Neural crest cell (in vitro differentiated cells): ENCODE results near the gene VAPA. TPM values are rescaled to one million over a fixed set of nuclear protein-coding genes. Genes with fewer than 3 reads are reported as not detected.
A peak's percentile ranks its signal among the peaks of the same experiment; 100 is the strongest.

Experiments
- DNase-seq: peaks from one replicate; pipeline ENCODE4 v3.0.0; 2021; ENCODE audit warnings: low read depth, mixed read lengths, low spot score
- H3K27ac Mint-ChIP-seq: one replicate; pipeline ENCODE4 v1.8.0; 2021; ENCODE audit warnings: mild to moderate bottlenecking, mixed read lengths; ENCODE audit not compliant: unreplicated experiment
- H3K27me3 Mint-ChIP-seq: 2 replicates; pipeline ENCODE4 v1.8.0; 2021; ENCODE audit warnings: low read depth, mild to moderate bottlenecking, mixed read lengths
- H3K36me3 Mint-ChIP-seq: 2 replicates; pipeline ENCODE4 v1.8.0; 2021; ENCODE audit warnings: low read depth, mild to moderate bottlenecking, mixed read lengths
- H3K4me1 Mint-ChIP-seq: 2 replicates; pipeline ENCODE4 v1.8.0; 2021; ENCODE audit warnings: mixed read lengths
- H3K4me3 Mint-ChIP-seq: one replicate; pipeline ENCODE4 v1.8.0; 2021; ENCODE audit warnings: mild to moderate bottlenecking, mixed read lengths
- H3K9me3 Mint-ChIP-seq: 2 replicates; pipeline ENCODE4 v1.8.0; 2021; ENCODE audit warnings: mixed read lengths
- CTCF ChIP-seq: fragments of 200-600 bp; sonication (generic); conservative IDR thresholded peaks from 2 replicates; pipeline ENCODE4 v1.5.0; 2021; ENCODE audit warnings: antibody characterized with exemption, mild to moderate bottlenecking
- total RNA-seq: library from RNA; stranded (reverse); gene quantifications from 2 replicates; pipeline ENCODE4 v1.2.1, GENCODE V29; 2021

Gene VAPA
- total RNA-seq, 1 donor from 2014 or later: 125 TPM

DNA sequence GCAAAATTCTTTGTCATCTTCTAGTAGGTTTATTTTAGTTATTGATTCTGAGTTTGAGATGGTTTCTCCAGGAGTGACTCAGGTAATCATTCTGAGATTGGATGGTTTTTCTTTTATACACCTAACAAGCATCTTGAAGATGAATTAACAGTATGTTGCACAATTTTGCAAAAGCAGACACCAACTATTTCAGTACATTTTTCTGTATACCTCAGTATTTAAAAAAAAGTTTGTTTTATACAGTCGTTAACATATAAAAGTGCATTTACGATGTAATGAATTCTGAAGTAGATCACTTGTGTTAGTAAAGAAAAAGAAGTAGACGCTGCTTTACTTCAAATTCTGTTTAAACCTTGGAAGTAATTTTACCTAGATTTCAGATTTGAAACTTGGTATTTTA lies 3.0 kb downstream of the VAPA start:
- Mint-ChIP-seq H3K36me3 (no peaks in the 10 kb centered on the region), H3K4me3 (peak overlapping the region; percentile 92), H3K4me1 (peaks cover 24% of the 10 kb centered on the region), H3K27ac (no peak overlapping the region), H3K9me3 (no peaks in the 10 kb centered on the region), H3K27me3 (no peaks in the 10 kb centered on the region)
- no peak for TF ChIP-seq CTCF
- DNase-seq: no peak

DNA sequence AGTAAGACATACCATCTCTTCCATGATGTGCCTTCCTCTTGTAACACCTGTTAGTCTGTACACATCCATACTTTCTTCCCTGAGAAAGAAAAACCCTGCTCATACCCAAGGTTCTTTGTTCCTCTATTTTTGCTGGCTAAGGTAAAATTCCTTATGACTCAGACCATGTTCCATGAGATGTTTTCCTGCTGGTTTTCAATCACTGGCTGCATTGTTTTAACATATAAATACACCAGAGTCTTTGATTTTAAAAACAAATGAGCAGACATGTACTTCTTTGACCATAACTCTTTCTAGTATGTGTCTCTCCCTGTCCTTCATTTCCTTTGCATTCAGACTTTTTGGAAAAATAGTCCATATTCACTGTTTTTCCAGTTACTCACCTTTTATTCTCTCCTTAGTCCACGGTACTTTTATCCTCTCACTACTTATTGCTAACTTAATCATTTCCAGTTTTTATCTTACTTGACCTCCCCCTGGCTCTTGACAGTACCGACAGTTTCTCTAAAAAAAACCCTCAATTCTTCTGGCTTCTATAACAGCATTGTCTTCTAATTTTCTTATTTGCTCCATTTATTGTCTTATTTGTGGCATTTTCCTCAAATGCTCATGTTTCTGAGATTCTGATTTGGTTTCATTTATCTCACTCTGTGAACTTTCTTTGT lies 4.3 kb downstream of the VAPA start:
- no peak overlapping the region for H3K27ac Mint-ChIP-seq
- H3K4me3 Mint-ChIP-seq: no peak overlapping the region
- H3K4me1 Mint-ChIP-seq: peaks cover 23% of the 10 kb centered on the region
- no peaks in the 10 kb centered on the region for H3K9me3 Mint-ChIP-seq
- H3K27me3 Mint-ChIP-seq: no peaks in the 10 kb centered on the region
- TF ChIP-seq CTCF: no peak
- no peaks in the 10 kb centered on the region for H3K36me3 Mint-ChIP-seq
- DNase-seq: no peak

DNA sequence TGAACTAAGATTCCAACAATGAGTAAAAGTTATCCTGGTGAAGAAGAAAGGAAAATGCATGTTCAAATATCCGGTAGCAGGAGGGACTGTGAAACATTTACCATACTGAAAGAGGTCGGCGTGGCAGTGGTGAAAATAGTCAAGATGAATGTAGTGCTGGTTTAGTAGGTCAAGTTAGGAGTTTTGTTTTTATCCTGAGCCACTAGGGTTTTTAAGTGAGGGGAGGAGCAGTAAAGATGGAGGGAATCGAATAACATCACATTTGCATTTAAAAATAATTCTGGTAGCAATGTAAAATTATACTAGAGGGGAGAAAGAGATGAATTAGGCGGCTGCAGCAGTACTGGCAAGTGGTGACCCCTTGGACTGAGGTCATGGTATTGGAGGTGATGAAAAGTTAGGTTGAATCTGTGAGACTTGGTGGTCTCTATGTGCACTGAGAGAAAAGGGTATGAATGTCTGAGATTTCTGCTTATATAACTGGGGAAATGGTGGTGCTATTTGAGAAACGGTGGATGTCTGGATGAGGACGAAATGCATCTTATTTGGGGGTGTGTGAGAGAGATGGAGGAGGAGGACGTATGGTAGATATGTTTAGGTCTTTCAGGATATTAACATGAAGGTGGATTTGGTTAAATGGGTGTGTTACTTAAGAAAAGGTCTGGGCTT lies 5.9 kb downstream of the VAPA start:
- Mint-ChIP-seq H3K4me3 (no peak overlapping the region), H3K4me1 (peaks cover 26% of the 10 kb centered on the region), H3K27me3 (no peaks in the 10 kb centered on the region), H3K27ac (no peak overlapping the region), H3K9me3 (no peaks in the 10 kb centered on the region), H3K36me3 (no peaks in the 10 kb centered on the region)
- no peak for DNase-seq
- no peak for TF ChIP-seq CTCF

- peaks cover 38% of the 10 kb centered on the region for H3K4me1 Mint-ChIP-seq
- H3K27ac Mint-ChIP-seq: no peak overlapping the region
- no peaks in the 10 kb centered on the region for H3K27me3 Mint-ChIP-seq
- no peaks in the 10 kb centered on the region for H3K9me3 Mint-ChIP-seq
- no peak for TF ChIP-seq CTCF
- no peak overlapping the region for H3K4me3 Mint-ChIP-seq
- DNase-seq: no peak
- H3K36me3 Mint-ChIP-seq: no peaks in the 10 kb centered on the region
These were observed 8.9 kb downstream of the VAPA start for GRCh38 chr18:9922592-9923311.

DNA sequence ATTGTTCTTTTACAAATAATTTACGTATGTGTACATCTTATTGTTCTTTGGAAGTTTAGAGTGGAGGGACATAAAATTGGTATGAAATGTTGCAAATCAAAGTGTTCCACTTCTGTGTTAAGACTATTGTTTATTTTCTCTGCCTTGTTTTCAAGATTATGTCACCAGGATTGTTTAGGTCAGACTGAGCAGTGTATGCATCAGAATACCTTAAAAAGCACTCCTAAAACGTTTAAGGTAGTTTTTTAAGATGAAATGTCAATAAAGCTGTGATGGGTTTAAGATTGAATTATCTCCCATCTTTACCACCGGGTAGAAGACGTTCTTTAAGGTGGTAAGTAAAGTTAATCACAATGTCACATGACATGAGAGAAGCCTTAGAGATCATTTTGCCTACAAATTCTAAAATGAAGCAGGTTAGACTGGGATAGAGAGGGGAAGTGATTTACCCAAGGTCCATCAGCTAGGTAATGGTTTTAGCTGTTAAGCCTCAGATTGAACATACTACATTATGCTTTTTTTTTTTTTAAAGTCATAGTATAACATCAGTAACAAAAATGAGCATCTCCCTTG lies 10.6 kb downstream of the VAPA start:
- H3K27ac Mint-ChIP-seq: no peak overlapping the region
- no peak for TF ChIP-seq CTCF
- no peak for DNase-seq
- H3K4me3 Mint-ChIP-seq: no peak overlapping the region
- no peaks in the 10 kb centered on the region for H3K36me3 Mint-ChIP-seq
- H3K27me3 Mint-ChIP-seq: no peaks in the 10 kb centered on the region
- H3K9me3 Mint-ChIP-seq: no peaks in the 10 kb centered on the region
- peaks cover 54% of the 10 kb centered on the region for H3K4me1 Mint-ChIP-seq
